Islet precursor cell (in vitro differentiated cells): ENCODE measurements around the gene BICD2.

Experiments used
- DNase-seq: peaks from one replicate; pipeline ENCODE4 v3.0.0-alpha.2; 2018

The BICD2 gene

GRCh38 chr9:92726971-92727715 is 37.5 kb downstream of the BICD2 start:
- DNase-seq, result peak; percentile 80

GRCh38 chr9:92726348-92726747 is 38.3 kb downstream of the BICD2 start:
- DNase-seq, result no peak

GRCh38 chr9:92725766-92726165 is 38.9 kb downstream of the BICD2 start:
- DNase-seq, result no peak

DNA sequence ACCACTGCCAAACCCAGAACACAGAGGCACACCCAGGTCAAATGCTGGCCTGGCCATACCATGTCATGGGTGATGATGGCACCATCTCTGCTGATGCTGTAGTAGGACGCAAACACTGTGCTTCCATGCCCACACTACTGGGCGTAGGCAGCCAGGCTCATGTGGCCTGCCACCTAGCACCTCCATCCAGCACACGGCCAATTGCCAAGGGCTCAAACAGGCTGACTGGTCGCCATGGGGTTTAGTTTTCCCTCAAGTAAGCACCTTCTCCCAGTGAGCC is 39.4 kb downstream of the BICD2 start:
- no peak for DNase-seq

GRCh38 chr9:92724528-92725265 is 39.9 kb downstream of the BICD2 start:
- no peak for DNase-seq

DNA sequence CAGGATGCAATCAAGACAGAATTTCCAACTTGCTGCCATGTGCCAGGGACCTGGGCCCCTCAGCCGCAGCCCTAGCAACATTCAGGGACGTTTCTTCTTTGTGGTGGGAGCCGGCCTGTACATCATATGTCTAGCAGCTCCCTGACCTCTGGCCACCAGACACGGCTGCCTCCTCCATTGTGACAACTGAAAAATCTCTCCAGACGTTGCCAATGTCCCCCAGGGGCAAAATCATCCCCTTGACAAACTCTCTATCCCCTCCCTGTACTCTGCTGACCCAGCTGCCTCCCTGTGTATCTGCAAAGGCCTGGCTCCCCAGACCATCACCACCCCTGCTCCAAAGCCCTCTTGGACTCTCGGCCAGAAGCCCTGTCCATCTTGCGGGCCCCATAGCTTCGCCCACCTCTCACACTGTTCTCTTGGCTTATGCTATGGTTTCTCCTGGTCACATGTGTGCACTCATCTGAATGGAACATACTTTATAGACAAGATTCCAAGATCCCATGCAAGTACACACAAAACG is 40.8 kb downstream of the BICD2 start:
- no peak for DNase-seq

- DNase-seq, result no peak
Observed at GRCh38 chr9:92723299-92723625, 41.4 kb downstream of the BICD2 start.

DNA sequence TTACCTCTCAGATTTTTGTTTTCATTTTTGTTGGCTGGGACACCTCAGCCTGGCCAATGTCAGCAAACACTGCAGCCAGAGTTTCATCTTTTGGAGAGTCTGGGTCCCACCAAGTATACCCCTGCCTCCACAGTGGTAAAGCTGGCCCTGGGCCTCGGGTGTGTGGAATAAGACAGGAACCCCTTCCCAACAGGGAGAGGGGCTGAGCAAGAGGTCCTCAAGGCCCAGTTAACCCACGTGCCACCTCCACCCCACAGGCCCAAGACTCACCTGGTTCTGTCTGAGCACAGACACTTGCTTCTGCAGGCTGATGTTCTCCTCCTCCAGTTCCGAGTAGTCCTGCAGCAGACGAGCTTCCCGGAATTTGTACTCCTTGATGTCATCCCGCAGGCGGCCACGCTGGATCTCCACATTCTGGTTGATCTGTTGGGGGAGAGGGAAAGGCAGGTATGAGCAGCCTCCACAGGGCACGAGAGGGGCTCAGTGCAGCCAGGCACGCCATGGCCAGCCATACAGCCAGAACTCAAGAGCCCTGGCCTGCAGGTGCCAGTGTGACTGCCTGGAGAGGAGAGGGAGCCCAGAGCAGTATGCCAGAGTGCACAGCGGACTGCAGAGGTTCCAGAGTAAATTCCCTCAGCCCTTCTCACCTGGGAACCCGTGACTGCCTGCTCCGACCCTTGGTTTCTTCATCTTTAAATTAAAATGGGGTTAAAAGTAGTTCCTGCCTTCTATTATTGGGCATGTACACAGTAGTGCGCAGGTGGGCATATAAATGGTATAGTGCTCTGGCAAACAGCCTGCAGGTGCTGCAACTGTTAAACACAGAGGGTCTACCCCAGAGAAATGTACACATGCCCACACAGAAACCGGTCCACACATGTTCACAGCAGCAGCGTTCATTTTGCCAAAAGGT is 42.0 kb downstream of the BICD2 start:
- no peak for DNase-seq

DNA sequence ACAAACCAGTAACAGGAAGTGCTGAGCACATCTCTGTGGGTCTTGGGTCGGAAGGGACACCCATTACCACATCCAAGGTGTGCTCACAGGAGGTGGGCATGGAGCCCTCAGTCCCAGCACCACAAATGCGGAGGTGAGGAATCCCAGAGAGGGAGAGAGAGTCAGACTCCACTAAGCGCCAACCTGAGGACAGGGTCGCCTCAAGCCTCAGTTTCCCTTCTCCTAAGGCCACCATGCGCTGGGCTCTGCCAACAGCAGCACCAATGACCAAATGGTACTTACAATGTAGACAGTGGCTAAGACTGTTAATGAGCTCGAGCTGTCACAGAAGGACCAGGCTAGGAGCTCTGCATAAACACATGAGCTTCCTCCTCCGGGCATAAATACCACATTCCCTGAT is 43.1 kb downstream of the BICD2 start:
- no peak for DNase-seq

GRCh38 chr9:92720807-92721535 is 43.7 kb downstream of the BICD2 start:
- DNase-seq, result no peak

DNA sequence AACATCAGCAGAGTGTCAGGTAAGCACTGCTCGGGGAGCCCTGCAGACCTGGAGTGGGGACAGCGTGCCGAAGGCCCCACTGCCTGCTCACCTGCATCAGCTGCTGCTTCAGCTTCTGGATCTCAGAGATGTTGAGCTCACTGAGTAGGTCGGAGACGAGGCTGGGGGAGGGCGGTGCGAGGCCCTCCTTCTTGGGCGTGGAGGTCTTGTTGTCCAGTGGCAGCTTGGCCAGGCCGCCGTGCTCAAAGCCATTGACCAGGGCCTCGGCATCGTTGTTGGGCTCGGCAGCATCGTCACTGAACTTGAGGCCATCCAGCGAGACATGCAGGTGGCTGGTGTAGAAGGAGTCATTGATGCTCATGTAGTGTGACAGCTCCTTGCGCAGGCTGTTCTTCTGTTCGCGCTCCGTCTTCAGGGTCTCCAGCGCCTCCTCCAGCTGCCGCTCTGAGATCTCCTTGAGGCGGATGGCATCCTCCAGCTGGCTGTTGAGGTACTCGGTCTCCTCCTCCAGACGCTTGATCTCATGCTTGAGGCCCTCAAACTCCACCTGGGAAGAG is 44.3 kb downstream of the BICD2 start:
- no peak for DNase-seq

DNA sequence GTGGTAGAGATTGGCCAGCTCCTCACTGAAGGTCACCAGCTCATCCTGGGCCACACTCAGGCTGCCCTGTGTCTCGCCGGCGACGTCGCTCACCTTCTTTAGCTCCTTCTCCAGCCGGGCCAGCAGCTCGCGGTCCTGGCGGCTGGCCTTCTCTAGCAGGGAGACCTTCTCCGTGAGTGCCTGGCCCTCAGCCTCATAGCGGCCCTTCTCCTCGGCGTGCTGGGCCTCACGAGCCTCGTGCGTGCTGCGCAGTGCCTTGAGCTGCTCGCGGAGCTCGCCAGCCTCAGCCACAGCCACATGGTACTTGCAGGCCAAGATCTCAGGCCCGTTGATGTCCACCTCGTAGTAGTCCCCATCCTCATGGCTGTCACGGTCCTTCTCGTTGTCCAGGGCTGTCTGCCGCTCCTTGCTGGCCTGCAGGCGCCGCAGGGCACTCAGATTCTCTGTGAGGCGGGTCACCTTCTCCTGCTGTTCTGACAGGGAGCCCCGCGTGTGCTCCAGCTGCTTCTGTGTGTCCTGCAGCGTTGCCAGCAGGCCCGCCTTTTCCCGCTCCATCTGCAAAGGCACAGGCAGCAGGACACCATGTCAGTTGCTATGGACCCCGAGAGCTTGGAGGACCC is 45.5 kb downstream of the BICD2 start:
- no peak for DNase-seq

DNA sequence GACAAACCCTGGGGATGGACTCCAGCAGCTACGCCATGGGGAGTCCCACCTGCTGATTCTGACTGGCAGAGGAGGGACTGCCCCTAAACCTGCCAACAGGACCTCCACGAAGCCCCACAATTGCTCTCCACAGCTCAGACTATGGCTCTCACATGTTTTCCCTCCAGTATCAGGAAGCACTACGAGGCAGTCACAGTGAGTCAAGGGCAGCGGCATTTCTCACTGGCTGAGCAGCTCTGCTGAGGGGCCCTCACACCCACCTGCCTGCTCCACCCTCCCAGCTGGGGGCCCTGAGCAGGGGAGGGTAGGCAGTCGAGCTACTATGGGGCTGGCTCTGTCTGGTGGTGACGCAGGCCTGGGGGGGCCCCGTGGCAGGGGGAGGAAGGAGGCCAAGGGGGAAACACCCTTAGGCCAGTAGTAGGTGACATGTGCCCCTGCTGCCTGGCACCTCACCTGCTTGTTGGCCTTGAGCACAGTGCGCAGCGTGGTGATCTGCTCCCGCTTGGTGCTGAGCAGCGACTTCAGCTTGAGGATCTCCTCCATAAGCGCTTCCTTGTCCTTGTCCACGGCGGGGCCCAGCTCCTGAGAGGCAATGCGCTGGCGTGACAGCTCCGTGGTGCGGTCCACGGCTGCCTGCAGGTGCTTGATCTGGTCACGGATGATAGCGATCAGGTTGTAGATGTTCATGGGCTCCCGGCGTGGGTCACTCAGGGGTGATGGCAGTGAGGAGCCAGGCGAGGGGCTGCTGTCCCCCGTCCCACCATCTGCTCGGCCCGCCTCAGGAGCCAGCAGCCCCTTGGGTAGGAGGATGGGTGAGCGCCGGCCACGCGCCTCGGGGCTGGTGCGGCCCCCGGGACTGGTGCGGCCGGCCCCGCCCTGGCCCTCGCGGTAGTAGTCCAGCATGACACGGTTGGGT is 46.3 kb downstream of the BICD2 start:
- peak; percentile 54 for DNase-seq

DNA sequence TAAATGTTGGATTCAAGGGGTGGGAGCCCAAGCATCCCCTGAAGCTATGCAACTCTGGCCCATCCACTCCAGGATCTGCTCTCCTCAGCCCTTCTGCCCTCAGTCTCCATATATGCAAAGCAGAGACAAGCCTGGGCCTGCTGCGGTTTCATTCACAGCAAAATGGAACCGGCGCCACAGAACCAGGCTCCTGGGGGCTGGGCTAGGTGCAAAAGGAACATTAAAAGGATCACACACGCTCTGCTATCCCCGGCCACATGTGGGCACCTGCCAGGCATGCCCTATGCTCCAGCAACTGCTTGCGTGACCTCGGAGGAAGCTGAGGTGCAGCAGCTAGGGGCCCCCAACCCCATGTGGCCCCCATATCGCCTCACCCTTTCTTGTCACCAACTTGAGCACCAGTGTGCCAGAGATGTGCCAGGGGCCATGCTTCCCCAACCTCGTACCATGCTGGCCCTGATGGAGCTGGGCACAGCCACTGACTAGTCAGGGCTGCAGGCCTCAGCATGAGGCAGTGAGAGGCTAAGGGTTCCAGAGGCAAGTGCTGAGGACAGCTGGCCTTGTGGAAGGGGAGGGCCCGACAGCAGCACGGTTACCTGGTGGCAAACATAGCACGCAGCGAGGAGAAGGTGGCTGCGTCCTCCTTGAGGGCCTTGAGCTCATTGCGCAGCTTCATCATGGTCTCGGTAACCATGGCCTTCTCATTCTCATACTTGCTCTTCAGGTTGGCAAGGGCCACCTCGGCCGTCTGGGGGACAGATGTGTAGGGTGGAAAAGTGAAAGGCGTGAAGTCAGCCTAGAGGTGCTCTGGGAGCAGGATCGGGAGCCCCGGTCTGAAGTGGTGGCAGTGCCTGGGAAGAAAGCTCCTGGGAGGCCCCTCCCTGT is 47.2 kb downstream of the BICD2 start:
- peak; percentile 51 for DNase-seq

GRCh38 chr9:92716557-92716956 is 48.1 kb downstream of the BICD2 start:
- DNase-seq, result peak; percentile 86

- DNase-seq, result no peak
Observed at GRCh38 chr9:92715488-92716231, 49.0 kb downstream of the BICD2 start.

- DNase-seq, result no peak
Observed at GRCh38 chr9:92714787-92715487, 49.7 kb downstream of the BICD2 start.

- DNase-seq, result no peak
Observed at GRCh38 chr9:92714016-92714415, 50.6 kb downstream of the BICD2 start.
